Measurements from ENCODE around the gene CCDC134. TPM values are rescaled to one million over a fixed set of nuclear protein-coding genes. Genes with fewer than 3 reads are reported as not detected.
A peak's percentile ranks its signal among the peaks of the same experiment; 100 is the strongest.

CCDC134 gene
- total and polyA plus RNA-seq, 2 of the 13 experiments (the other 11 are each of a cell fraction or from before 2014, with no cell fraction given), result 4.8 to 17.4 TPM

- 0 out of 2 replicates have a peak, but pooled peaks have one; percentile 7 for TF ChIP-seq ATF3 (CRISPR knock-in tag; IDR thresholded peaks at IDR 0.05)
- TF ChIP-seq PAXIP1 (CRISPR knock-in tag; conservative IDR thresholded peaks at IDR 0.05), result peak; percentile 41
- TF ChIP-seq ZNF710 (CRISPR knock-in tag; IDR thresholded peaks at IDR 0.05; ENCODE audit: borderline replicate concordance), result no peak
- TF ChIP-seq KDM5A (IDR thresholded peaks at IDR 0.05; ENCODE audit: borderline replicate concordance, low read length), result peak; percentile 30; the same call in 1 of the 2 replicates
- 0 out of 2 replicates have a peak, but pooled peaks have one; percentile 47 for TF ChIP-seq ZNF746 (CRISPR knock-in tag; IDR thresholded peaks at IDR 0.05)
- peak; percentile 79; the same call in 1 of the 2 replicates for TF ChIP-seq ZNF761 (CRISPR knock-in tag; conservative IDR thresholded peaks at IDR 0.05)
- TF ChIP-seq ZNF598 (CRISPR knock-in tag; IDR thresholded peaks at IDR 0.05; ENCODE audit: borderline replicate concordance), result peak; percentile 48; the same call in 1 of the 2 replicates
- peak; percentile 91 for TF ChIP-seq SP4 (CRISPR knock-in tag; IDR thresholded peaks at IDR 0.05)
- TF ChIP-seq ZNF687 (CRISPR knock-in tag; IDR thresholded peaks at IDR 0.05), result peak; percentile 97
- no peak; the same call in 1 of the 2 replicates for TF ChIP-seq SRY (CRISPR knock-in tag; IDR thresholded peaks at IDR 0.05)
- 0 out of 2 replicates have a peak, but pooled peaks have one; percentile 58 for TF ChIP-seq TOPORS (CRISPR knock-in tag; IDR thresholded peaks at IDR 0.05)
- peak; percentile 81 for TF ChIP-seq ZNF776 (CRISPR knock-in tag; IDR thresholded peaks at IDR 0.05)
- no peak; the same call in 1 of the 2 replicates for TF ChIP-seq EEA1 (CRISPR knock-in tag; IDR thresholded peaks at IDR 0.05; ENCODE audit: borderline replicate concordance)
These were observed at the start of gene CCDC134 (continued) for GRCh38 chr22:41800348-41801146.
